Right renal cortex interstitium (tissue), 3 donors: ENCODE data around the gene PALD1. TPM values are rescaled to one million over a fixed set of nuclear protein-coding genes. Genes with fewer than 3 reads are reported as not detected.
"Not testable (repeated sequence)": the region's sequence is repeated elsewhere in the genome, so short reads cannot be mapped to it uniquely, and the experiment has no call there.

ENCODE experiments used
- DNase-seq, 3 donors: peaks; one replicate each; pipeline ENCODE4 v3.0.0-alpha.2; 2013; ENCODE audit warnings: low read depth in 3 of 3, low spot score in 2 of 3
- polyA plus RNA-seq, 3 donors: library from polyadenylated mRNA; unstranded; fragments of 120-200 nt; gene quantifications; one replicate each; pipeline ENCODE4 v1.2.1, GENCODE V29; 2013; ENCODE audit not compliant: insufficient read length in 3 of 3

PALD1 gene
- polyA plus RNA-seq, 3 donors: 9.6 to 10.6 (median 9.7) TPM

GRCh38 chr10:70600512-70601395, 122.2 kb downstream of the PALD1 start:
- DNase-seq: no peak

- no peak for DNase-seq
Measured at GRCh38 chr10:70601746-70602145, 123.2 kb downstream of the PALD1 start.

GRCh38 chr10:70602665-70603448, 124.3 kb downstream of the PALD1 start, which contains the start of gene PRF1:
Gene PRF1 (minus strand): TSS chr10:70602741. CDS start chr10:70600902, 1,839 bp downstream.
- no peak for DNase-seq

- DNase-seq: no peak
Measured at GRCh38 chr10:70603449-70603801, 124.9 kb downstream of the PALD1 start.

- DNase-seq: no peak
Measured at GRCh38 chr10:70604106-70604505, 125.5 kb downstream of the PALD1 start.

GRCh38 chr10:70605161-70605560, 126.6 kb downstream of the PALD1 start:
- DNase-seq: no peak

- DNase-seq: no peak
Measured at GRCh38 chr10:70607936-70608335, 129.4 kb downstream of the PALD1 start.

- DNase-seq: no peak
Measured at GRCh38 chr10:70613941-70614340, 135.4 kb downstream of the PALD1 start.

GRCh38 chr10:70614364-70614763, 135.8 kb downstream of the PALD1 start:
- not testable (repeated sequence) for DNase-seq

GRCh38 chr10:70615211-70615610, 136.6 kb downstream of the PALD1 start:
- DNase-seq: no peak

- no peak for DNase-seq
Measured at GRCh38 chr10:70615784-70616522, 137.4 kb downstream of the PALD1 start.

GRCh38 chr10:70616761-70617160, 138.2 kb downstream of the PALD1 start:
- no peak for DNase-seq

Other genes starting within 250 kb of the PALD1 start
- gene PPA1, start 245.3 kb upstream of the PALD1 start, polyA plus RNA-seq: 100 to 1,000 TPM in 2 of 3 donors, 10 to 100 TPM in 1; 99.4 to 112 (median 103) TPM
- under 1 TPM; 0.12 to 0.15 (median 0.13) TPM for gene NPFFR1, start 194.8 kb upstream of the PALD1 start, polyA plus RNA-seq
- 10 to 100 TPM in 2 of 3 donors, 1 to 10 TPM in 1; 9.0 to 10.8 (median 10.4) TPM for gene LRRC20, start 96.1 kb upstream of the PALD1 start, polyA plus RNA-seq
- gene EIF4EBP2, start 74.6 kb upstream of the PALD1 start, polyA plus RNA-seq: 10 to 100 TPM; 81.9 to 88.8 (median 86.9) TPM
- gene NODAL, start 37.1 kb upstream of the PALD1 start, polyA plus RNA-seq: under 1 TPM; 0.26 to 0.38 (median 0.33) TPM
- gene PRF1, start 124.0 kb downstream of the PALD1 start, polyA plus RNA-seq: under 1 TPM; 0.72 to 0.82 (median 0.79) TPM
- gene ADAMTS14, start 193.7 kb downstream of the PALD1 start, polyA plus RNA-seq: under 1 TPM; 0.69 to 0.79 (median 0.72) TPM